K562 (cell line): Measurements from ENCODE around the gene SUCLG1.

Source experiments
- CBX1 ChIP-seq: sonication (generic); IDR thresholded peaks from 2 replicates; pipeline ENCODE4 v1.6.1; 2016; ENCODE audit warnings: antibody characterized with exemption, low read depth, mild to moderate bottlenecking
- ESRRA ChIP-seq: fragments of 450-650 bp; IDR thresholded peaks from 2 replicates; pipeline ENCODE4 v1.6.1; 2014; ENCODE audit warnings: low read depth, mild to moderate bottlenecking, moderate library complexity, borderline replicate concordance
- FUS ChIP-seq: fragments of 200-400 bp; formaldehyde crosslinking; optimal IDR thresholded peaks from 2 replicates; pipeline ENCODE3; 2017; ENCODE audit warnings: low read depth, low read length
- HDAC2 ChIP-seq: fragments of 450-650 bp; IDR thresholded peaks from 2 replicates; pipeline ENCODE4 v1.6.1; 2016; ENCODE audit warnings: mild to moderate bottlenecking
- HIVEP1 ChIP-seq: fragments of 250-450 bp; sonication (Bioruptor Pico); IDR thresholded peaks from 2 replicates; pipeline ENCODE4 v1.4.0; 2020; ENCODE audit warnings: mild to moderate bottlenecking
- MEF2A ChIP-seq: IDR thresholded peaks from 2 replicates; pipeline ENCODE4 v1.6.1; 2011; ENCODE audit warnings: low read depth, mild to moderate bottlenecking, low read length, moderate library complexity; ENCODE audit not compliant: control insufficient read depth
- NR3C1 ChIP-seq: sonication (generic); formaldehyde crosslinking; IDR thresholded peaks from 2 replicates; pipeline ENCODE4 v1.8.1; 2022; ENCODE audit warnings: missing genetic modification reagents
- RAD21 ChIP-seq, 2 experiments: fragments of 250-450 bp in 1 of 2; fragments of 450-650 bp in 1 of 2; sonication (Bioruptor Pico) in 1 of 2; formaldehyde crosslinking in 1 of 2; IDR thresholded peaks in 1 of 2; conservative IDR thresholded peaks in 1 of 2; 2 replicates each; pipeline versions ENCODE4 v1.4.0 to v1.8.0; 2020 to 2022; ENCODE audit warnings: mild to moderate bottlenecking in 2 of 2, moderate library complexity in 1 of 2
- RNF2 ChIP-seq: sonication (generic); IDR thresholded peaks from 2 replicates; pipeline ENCODE4 v1.6.1; 2016
- WHSC1 ChIP-seq: IDR thresholded peaks from one replicate; pipeline ENCODE4 v1.6.1; 2012; ENCODE audit warnings: low read length, control low read depth, inconsistent platforms
- TF ChIP-seq, protein P1 (sequence below): sonication (generic); formaldehyde crosslinking; IDR thresholded peaks from 2 replicates; pipeline ENCODE4 v1.5.0; 2020; ENCODE audit warnings: missing genetic modification reagents
- TF ChIP-seq, protein P2 (sequence below): fragments of 450-650 bp; IDR thresholded peaks from 2 replicates; pipeline ENCODE4 v1.6.1; 2018; ENCODE audit not compliant: partially characterized antibody
- TF ChIP-seq, protein P3 (sequence below), 3 experiments: IDR thresholded peaks in 2 of 3; conservative IDR thresholded peaks in 1 of 3; 2 replicates each; pipeline ENCODE4 v1.5.1; 2011 to 2012; ENCODE audit warnings: low read length in 3 of 3, mild to moderate bottlenecking in 3 of 3, control low read depth in 2 of 3, improper control_type of control experiment in 1 of 3, inconsistent platforms in 1 of 3, low read depth in 1 of 3, mixed read lengths in 1 of 3, moderate library complexity in 1 of 3; ENCODE audit not compliant: insufficient read depth in 2 of 3

DNA sequence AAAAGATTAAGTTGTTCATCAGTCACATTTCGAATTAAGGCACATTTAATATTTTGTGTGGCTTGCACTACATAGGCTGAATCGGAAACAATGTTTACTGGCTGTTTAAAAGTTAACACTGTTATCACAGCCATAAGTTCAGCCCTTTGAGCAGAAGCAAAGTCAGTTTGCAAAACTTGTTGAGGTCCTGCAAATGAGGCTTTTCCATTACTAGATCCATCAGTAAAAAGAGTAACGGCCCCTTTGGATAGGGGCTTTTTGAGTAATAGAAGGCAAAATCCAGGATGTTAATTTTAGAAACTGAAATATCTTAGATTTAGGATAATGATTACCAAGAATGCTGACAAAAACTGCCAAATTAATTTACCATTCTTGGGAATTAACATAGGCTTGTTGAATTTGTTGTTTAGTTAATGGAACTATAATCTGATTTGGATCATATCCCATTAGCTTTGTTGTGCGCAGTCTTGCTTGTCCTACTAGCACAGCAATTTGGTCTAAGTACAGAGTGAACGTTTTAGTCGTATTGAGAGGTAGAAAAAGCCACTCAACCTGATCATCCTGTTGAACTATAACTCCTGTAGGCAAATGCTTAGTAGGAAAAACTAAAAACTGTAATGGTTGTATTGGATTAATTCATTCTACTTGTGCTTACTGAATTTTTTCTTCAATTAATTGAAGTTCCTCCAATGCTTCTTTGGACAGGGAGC lies 13.9 kb upstream of the SUCLG1 start:
- no peak for TF ChIP-seq FUS
- no peak for TF ChIP-seq ESRRA
- TF ChIP-seq HDAC2: no peak
- TF ChIP-seq, protein P1, sequence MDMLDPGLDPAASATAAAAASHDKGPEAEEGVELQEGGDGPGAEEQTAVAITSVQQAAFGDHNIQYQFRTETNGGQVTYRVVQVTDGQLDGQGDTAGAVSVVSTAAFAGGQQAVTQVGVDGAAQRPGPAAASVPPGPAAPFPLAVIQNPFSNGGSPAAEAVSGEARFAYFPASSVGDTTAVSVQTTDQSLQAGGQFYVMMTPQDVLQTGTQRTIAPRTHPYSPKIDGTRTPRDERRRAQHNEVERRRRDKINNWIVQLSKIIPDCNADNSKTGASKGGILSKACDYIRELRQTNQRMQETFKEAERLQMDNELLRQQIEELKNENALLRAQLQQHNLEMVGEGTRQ (CRISPR knock-in tag): no peak
- TF ChIP-seq CBX1: no peak
- no peak for TF ChIP-seq HIVEP1 (CRISPR knock-in tag)
- TF ChIP-seq, protein P2, sequence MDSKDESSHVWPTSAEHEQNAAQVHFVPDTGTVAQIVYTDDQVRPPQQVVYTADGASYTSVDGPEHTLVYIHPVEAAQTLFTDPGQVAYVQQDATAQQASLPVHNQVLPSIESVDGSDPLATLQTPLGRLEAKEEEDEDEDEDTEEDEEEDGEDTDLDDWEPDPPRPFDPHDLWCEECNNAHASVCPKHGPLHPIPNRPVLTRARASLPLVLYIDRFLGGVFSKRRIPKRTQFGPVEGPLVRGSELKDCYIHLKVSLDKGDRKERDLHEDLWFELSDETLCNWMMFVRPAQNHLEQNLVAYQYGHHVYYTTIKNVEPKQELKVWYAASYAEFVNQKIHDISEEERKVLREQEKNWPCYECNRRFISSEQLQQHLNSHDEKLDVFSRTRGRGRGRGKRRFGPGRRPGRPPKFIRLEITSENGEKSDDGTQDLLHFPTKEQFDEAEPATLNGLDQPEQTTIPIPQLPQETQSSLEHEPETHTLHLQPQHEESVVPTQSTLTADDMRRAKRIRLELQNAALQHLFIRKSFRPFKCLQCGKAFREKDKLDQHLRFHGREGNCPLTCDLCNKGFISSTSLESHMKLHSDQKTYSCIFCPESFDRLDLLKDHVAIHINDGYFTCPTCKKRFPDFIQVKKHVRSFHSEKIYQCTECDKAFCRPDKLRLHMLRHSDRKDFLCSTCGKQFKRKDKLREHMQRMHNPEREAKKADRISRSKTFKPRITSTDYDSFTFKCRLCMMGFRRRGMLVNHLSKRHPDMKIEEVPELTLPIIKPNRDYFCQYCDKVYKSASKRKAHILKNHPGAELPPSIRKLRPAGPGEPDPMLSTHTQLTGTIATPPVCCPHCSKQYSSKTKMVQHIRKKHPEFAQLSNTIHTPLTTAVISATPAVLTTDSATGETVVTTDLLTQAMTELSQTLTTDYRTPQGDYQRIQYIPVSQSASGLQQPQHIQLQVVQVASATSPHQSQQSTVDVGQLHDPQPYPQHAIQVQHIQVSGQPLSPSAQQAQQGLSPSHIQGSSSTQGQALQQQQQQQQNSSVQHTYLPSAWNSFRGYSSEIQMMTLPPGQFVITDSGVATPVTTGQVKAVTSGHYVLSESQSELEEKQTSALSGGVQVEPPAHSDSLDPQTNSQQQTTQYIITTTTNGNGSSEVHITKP: no peak
- TF ChIP-seq WHSC1: no peak
- no peak for TF ChIP-seq NR3C1
- no peak for TF ChIP-seq RAD21 (CRISPR knock-in tag; conservative IDR thresholded peaks at IDR 0.05 in 1 of 2, IDR thresholded peaks at IDR 0.05 in 1 of 2)
- TF ChIP-seq, protein P3, sequence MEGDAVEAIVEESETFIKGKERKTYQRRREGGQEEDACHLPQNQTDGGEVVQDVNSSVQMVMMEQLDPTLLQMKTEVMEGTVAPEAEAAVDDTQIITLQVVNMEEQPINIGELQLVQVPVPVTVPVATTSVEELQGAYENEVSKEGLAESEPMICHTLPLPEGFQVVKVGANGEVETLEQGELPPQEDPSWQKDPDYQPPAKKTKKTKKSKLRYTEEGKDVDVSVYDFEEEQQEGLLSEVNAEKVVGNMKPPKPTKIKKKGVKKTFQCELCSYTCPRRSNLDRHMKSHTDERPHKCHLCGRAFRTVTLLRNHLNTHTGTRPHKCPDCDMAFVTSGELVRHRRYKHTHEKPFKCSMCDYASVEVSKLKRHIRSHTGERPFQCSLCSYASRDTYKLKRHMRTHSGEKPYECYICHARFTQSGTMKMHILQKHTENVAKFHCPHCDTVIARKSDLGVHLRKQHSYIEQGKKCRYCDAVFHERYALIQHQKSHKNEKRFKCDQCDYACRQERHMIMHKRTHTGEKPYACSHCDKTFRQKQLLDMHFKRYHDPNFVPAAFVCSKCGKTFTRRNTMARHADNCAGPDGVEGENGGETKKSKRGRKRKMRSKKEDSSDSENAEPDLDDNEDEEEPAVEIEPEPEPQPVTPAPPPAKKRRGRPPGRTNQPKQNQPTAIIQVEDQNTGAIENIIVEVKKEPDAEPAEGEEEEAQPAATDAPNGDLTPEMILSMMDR (IDR thresholded peaks at IDR 0.05 in 2 of 3, conservative IDR thresholded peaks at IDR 0.05 in 1 of 3; ENCODE audit: insufficient read depth in 2 of 3, low read depth in 1 of 3, low read length in 3 of 3): no peak
- TF ChIP-seq MEF2A: no peak
- no peak for TF ChIP-seq RNF2
